ENCODE data around the gene RAP1GAP2. TPM values are rescaled to one million over a fixed set of nuclear protein-coding genes. Genes with fewer than 3 reads are reported as not detected.

RAP1GAP2 gene
- total RNA-seq, 1 experiment from 2014 or later: 3.8 TPM

DNA sequence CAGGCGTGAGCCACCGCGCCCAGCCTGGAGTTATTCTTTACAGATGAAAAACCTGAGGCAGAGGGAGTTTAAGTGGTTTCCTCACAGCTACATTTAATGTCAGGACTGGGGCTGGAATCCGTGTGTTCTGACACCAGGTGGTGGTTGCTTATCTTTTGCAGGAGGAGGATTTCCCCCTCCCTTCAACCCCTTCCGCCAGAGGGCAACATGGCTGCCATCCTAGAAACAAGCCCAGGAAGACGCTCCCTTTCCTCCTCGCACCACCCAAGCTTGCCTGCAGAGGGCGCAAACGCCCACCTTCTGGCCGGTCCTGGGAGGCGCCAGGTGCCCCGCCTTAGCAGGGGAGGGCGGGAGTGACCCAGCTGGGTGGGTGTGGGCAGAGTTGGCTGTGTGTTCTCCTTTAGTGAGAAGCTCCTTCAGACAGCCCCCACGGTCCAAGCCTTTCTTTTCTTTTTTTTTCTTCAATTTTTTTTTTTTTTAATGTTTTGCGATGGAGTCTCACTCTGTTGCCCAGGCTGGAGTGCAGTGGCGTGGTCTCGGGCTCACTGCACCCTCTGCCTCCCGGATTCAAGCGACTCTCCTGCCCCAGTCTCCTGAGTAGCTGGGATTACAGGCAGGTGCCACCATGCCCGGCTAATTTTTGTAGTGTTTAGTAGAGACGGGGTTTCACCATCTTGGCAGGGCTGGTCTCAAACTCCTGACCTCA, 9.9 kb upstream of the RAP1GAP2 start:
- peak; percentile 82 for DNase-seq (ENCODE audit: low read depth)

DNA sequence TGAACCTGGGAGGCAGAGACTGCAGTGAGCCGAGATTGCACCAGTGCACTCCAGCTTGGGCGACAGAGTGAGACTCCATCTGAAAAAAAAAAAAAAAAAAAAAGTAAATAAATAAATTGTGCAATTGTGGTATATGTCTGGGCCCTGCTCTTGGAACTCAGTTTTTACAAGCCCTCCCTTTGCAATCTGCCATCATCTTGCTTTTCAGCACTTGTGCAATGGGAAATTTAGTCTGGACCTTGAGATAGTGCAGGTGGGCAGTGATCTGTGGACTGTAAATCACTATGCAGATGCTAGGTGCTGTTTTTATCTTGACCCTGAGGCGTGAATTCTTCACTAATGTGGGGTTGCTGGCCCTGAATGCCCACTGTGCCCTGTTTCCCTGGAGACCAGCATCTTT, 6.5 kb upstream of the RAP1GAP2 start:
- DNase-seq (ENCODE audit: low read depth): no peak

DNA sequence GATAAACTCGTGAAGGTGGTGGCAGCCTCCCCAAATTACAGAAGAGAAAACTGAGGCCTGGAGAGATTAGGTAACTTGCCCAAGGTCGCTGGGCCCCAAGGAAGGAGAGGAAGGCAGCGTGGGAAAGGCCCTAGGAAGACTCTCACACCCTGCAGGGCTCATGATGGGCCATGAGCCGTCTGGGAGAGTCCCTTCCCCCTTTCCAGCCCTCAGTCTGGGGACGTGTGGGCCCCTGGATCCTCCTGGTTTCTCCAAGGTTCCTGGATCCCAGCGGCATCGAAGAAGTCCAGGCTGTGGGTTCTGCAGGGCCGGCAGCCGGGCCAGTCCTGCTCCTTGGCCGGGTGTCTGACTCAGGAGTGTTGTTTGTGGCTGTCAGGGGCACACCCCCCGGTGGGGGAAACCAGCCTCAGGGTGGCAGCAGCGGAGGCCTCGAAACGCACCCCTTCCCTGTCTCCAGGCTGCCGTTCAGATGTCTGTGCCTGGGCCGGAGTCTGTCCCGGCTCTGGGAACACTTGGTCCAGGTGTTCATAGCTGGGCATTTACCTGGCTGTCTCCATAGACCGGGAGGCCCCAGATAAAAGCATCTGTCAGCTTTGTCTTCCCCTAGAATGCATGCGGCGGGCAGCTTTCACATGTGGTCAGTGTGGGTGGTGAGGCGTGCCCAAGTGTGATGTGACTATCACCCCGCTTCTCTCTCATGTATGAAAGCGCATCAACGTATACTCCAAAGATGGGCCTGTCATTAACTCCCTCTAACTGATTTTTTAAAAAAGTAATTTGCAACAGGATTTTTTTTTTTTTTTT, 3.7 kb upstream of the RAP1GAP2 start:
- DNase-seq (ENCODE audit: low read depth): no peak

DNA sequence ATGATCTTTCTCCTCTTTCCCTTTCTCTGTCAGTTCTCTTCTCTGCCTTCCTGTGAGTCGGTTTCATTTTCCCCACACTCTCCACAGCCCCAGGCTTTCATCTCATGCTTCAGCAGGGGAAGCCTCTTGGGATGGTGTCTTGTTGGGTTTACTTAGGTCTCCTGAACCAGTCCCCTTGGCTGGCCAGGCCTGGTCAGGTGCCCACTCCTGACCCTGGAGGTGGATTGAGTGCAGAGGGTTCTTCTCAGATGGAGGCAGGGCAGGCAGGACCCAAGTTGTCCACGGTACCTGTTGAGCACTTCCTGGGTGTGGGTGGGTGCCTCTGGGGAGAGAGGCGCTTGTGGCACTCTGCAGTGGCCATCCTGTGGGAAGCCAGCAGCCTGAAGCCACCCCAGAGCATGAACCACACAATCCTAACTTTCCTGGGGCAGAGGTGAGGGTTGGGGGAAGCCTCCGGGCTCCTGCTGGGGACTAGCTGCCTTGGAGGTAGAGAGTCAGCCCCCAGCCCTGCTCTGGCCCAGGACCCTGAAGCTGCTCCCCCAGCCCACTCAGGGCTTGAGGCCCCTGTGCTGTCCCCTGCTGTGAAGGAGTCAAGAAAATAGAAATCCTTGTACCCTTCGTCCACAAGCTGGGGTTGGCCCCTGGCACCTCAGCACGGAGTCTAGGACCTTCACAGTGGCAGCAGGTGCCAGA, 2.0 kb upstream of the RAP1GAP2 start:
- no peak for DNase-seq (ENCODE audit: low read depth)

DNA sequence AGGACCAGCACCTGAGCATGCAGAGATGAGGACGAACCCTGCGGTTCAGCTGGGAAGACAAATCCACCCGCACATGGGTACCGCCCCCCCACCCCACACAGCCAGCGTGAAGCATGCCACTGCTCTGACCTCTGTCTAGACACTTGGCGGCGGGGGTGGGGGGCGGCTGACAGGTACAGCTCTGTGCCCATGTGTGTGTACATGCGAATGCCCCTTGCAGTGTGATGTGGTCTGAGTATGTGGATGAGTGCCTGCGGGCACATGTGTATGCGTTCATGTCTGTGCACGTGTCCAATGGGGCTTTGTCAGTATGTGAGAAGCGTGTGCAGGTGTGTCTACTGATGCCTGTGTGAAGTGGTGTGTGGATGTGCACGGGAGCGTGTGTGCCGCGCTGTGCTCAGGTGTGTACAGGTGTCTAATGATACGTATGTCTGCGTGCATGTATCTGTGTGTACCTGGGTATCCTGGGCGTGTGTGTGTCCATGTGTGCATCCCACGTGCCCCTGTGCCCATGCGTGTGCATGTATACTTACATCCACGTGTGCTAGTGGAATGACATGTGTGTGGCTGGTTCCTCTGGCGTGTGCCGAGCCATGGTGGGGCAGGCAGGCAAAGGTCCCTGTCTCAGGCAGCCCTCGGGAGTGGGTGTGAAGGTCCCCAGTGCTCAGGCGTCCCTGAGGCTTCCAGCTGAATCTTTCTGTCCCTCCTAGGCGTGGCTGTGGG, 636 bp upstream of the RAP1GAP2 start:
- no peak for DNase-seq (ENCODE audit: low read depth)

DNA sequence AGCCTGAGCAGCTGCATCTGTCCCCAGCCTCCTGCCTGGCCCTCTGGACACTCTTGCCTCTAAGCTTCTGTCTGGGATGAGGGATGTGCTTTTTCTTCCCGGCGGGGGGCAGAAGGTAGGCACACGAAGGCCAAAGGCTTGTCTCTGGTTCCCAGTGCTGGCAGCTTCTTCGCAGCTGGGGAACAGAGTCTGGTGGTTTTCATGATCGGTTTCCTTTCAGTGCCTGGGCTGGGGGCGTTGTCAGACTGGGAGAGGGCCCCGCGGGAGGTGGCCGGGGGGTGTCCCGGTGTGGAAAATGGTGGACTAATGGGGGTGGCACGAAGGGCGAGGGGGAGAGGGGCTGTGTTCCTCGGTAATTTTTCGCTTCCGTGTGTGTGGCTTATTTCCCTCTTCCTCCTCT, 988 bp downstream of the RAP1GAP2 start:
- DNase-seq (ENCODE audit: low read depth): no peak

DNA sequence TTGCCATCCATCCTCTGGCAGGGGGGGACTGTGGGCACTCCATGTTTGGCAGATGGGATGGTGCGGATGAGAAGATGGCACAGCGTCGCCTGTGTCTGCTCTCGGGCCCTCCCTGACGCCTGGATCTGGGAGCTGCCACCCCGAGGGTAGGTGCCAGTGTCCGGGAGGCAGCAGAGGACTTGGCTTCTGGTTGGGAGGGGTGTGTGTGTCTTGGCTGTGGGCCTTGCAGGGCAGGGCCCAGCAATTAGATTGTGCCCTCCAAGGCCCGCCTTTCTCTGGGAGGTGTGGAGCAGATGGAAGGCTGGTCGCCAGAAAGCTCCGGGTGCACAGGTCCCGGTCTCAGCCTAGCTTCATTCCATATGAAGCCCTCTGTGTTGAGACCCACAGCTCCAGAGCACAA, 1.4 kb downstream of the RAP1GAP2 start:
- no peak for DNase-seq (ENCODE audit: low read depth)

DNA sequence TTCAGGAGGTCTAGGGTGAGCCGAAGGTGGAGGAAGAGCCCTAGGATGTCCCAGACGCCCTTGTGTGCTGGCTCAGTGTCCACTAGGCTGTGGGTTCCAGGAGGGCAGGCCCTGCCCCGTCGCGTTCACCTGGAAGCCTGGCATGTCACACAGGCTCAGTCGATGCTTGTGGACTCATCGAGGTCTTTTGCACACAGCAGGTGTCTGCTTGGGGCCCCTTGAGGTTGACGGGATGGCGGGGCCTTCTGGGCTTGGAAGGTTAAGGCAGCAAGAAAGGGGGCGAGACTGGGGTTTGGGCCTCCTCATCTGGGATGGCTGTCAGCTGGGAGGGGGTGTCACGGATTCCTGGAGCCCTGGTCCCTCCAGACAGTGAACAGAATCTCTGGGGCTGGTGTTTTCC, 1.9 kb downstream of the RAP1GAP2 start:
- no peak for DNase-seq (ENCODE audit: low read depth)

DNA sequence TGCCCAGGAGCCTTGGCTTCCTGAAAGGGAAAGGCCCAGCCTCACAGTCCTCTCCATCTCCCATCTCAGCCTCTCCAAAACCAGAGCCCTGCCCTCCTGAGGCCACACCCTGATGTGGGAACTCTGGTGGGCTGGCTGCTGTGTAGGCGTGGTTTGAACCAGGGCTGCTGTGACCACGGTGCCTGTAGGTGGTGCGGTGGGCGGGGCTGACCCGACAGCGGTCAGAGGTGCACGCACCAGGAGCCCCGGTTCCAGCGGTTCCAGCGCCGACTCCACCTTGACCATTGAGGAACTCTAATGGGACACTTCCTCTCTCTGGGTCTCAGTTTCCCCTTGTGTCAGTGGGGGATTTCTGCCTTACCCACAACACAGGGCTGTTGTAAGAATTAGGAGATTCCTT, 2.4 kb downstream of the RAP1GAP2 start:
- DNase-seq (ENCODE audit: low read depth): no peak

DNA sequence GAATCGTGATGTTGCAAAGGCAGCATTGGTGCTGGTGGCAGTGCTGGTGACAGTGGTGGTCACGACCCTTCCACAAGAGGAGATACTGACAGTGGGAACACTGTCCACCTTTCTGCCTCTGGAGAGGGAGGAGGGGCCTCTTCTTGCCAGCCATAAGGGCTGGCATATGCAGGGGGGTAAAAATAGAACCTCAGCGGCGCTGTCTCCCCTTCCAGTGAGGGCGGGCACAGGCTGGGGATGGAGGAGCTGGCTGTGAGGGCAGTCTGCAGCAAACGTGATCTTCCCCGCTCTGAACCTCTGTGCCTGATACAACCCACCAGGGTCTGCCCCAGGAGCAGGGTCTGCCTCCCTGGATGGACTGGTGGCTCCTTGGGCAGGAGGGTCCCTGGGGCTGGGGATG, 3.4 kb downstream of the RAP1GAP2 start:
- no peak for DNase-seq (ENCODE audit: low read depth)

DNA sequence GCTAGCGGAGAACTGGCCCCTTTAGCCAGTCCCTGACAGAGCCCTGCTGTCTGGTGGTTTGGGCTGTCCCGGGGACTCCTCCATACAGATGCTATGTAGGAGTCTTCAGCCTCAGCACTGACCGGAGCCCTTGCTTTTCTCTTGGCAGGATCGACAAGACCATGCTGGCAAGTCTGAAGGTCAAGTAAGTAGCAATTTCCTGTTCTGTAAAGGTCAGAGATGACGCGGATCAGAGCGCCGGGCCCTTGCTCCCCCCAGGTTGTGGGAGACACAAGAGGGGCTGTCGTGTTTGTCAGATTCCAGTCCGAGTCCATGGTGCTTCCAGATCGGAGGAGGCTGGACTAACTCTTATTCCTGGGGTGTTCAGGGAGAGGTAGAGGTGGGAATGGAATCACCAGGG, 4.1 kb downstream of the RAP1GAP2 start:
- DNase-seq (ENCODE audit: low read depth): no peak

DNA sequence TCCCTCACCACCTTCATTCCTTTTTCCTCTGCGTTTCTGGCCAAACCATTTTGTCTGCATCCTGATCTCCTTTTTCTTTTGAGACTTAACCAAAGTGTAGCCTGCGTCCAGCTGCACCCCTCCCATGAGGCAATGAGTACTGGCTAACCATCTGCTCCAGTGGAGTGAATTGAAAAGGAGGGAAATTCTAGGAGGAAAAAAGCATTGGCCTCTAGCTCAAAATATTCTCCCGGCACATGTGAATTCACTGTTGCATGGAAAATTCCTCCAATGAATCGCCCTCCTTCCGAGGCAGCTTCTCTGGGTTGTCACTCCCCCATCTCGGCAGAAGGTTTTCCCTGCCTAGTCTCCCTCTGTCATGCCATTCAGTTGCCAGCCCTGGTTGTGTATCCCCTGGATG, 5.6 kb downstream of the RAP1GAP2 start:
- DNase-seq (ENCODE audit: low read depth): no peak

DNA sequence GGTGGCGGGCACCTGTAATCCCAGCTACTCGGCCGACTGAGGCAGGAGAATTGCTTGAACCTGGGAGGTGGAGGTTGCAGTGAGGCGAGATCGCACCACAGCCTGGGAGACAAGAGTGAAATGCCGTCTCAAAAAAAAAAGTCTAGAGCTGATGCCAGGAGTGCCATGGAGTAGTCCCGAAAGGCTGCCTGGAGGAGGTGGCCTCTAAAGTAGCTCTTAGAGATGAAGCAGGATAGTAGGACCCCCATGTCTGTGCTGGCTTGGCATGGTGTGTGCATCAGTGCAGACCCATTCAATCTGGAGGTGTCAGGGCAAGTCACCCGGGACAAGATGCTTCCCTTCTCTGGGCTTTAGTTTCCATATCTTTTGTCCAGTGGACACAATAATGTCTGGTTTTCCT, 6.3 kb downstream of the RAP1GAP2 start:
- DNase-seq (ENCODE audit: low read depth): no peak

DNA sequence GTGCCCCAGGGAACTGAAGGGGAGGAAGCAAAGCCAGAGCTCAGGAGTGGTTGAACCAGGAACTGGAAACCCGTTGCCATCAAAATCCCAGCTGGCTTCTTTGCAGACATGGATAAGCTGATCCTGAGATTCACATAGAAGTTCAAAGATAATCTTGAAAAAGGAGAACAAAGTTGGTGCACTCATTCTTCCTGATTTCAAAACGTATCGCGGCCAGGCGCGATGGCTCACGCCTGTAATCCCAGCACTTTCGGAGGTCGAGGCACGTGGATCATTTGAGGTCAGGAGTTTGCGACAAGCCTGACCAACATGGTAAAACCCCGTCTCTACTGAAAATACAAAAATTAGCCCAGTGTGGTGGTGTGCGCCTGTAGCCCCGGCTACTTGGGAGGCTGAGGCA, 7.1 kb downstream of the RAP1GAP2 start:
- DNase-seq (ENCODE audit: low read depth): no peak

DNA sequence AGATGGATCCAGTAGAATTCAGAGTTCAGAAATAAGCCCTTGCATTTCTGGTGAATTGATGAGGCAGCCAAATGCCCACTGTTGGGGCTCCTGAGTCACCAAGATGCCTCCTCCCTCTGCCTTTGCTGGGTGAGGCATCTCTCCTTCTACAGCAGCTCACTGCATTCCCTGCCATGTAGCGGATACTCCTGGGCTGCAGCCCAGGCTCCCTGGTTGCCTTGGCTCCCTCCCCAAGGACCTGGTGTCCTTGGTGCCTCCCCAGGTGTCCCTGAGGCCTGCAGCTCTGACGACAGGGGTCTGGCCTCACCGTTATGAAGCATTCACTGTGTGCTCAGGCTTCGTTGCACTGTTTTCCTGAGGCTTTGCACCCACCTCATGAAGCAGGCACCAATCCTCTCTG, 7.7 kb downstream of the RAP1GAP2 start:
- peak; percentile 29 for DNase-seq (ENCODE audit: low read depth)

DNA sequence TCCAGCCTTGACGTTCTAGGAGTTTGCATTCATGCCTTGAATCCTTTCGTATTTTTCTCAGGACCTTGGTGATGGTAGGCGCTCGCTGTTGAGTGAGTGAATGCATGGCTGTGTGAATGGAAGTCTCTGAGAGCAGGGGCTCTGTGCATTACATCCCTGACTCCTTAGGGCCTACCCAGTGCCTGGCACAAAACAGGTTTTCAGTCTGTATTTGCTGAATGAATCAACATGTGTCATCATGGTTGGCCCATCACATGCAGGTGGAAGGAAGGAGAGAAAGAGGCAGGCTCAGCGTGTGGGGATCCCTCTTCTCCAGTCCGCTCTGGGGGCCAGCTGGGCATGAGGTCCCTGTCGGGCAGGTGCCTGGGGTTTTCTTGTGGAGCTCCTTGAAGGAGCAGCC, 8.7 kb downstream of the RAP1GAP2 start:
- DNase-seq (ENCODE audit: low read depth): no peak

DNA sequence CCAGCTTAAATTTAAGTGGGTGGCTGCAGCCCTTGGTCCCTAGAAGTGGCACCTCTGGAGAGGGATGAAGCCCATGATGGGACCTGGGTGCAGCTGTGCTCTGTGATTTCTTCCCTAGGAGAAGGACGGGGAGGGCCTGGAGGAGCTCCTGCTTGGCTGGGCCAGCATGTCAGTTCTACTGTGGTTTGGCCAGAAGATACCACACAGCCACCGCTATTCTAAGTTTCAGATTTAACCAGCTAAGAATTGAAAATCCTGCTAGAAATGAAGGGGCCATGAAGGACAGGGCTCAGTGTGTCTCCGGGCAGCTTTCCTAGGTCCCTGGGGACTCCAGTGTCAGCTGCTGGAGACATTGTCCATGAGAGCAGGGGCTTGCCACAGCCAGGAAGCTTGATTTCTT, 9.7 kb downstream of the RAP1GAP2 start:
- DNase-seq (ENCODE audit: low read depth): no peak

DNA sequence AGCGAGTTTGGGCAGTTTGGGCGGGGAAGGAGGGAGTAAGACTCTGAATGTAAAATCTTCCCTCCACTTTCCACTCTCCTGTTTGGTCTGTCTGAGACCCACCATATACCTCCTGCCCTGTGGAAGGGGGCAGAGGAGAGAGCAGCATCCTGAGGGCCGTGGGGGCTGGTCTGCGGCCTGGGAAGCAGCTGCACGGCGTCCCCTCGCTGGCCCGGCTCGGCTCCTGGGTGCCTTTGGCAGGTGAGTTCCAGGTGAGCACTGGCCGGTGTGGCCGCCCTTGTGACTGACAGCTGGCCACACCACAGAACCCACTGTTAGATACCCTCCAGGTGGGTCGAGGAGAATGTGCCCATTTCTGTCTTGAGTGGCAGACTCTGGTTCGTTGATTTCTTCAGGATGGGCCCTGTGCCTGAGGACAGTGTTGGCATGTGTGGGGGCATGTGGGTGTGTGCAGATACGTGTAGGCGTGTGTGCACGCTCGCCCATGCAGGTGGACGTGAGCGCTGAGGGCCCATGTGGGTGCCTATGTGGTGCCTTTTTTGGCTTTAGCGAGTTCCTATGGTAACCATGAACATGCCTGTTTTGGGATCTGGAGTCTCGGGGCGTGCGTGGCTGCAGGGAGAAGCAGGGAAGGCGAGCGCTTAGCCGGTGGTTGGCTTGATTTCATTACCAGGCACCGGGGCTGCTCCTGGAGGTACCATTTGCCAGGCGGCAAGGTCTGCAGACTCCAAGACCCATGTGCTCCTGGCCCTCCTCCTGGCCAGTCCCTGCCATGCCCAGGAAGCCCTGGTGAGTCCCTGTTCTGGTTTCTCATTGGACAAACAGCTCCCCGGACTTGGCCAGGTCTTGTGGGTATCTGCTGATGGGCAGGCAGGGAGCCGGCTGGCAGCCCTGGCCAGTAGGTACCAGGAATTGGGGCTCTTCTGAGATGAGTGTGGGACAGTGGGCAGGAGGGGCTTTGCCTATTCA, 12.4 kb downstream of the RAP1GAP2 start:
- DNase-seq (ENCODE audit: low read depth): no peak

DNA sequence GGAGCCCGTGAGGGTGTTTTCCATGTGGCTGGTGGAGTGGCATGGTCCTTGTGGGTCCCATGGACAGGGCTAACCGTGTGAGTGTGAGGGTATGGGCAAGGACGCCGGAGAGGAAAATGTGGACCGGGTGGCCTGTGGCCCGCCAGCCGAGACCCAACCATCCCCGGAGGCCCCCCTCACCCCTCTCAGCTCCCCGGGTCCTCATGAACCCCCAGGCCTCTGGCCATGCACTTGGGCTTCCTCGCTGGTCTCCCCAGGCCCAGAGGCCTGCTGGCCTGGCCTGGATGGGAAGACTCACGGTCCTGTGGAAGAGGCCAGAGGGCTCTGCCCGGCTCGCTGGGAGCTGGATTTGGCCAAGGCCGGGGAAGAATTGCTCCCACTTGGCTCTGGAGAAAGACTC, 13.1 kb downstream of the RAP1GAP2 start:
- no peak for DNase-seq (ENCODE audit: low read depth)

DNA sequence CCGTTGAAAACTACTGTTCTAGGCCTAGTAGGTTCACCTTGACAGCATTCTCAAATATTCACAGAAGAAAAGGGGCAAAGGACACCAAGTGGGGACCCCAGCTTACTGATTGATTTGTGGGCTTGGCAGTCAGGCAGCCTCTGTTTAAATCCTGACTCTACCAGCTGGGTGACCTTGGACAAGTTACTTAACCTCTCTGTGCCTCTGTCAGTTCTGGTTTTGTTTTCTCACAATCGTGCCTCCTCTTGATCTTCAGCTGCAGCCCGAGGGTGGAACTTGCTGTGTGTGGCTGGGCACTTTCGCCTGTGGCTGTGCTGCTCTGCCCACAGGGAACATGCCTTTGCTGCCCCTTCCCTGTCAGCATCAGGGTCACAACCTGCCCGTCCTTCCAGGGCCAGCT, 17.8 kb downstream of the RAP1GAP2 start:
- DNase-seq (ENCODE audit: low read depth): no peak
